Measurements from ENCODE around the gene SLC25A33.

The SLC25A33 gene

GRCh38 chr1:9593147-9593491, 53.9 kb downstream of the SLC25A33 start:
- Histone ChIP-seq H3K4me3 (ENCODE audit: low read length) (peak overlapping the region; percentile 9), H3K9ac (ENCODE audit: low read length) (no peak overlapping the region), H3K4me1 (ENCODE audit: control insufficient read depth, insufficient read depth, low read length) (peaks cover 12% of the 10 kb centered on the region), H3K27me3 (ENCODE audit: control insufficient read depth, insufficient read depth, low read length) (no peaks in the 10 kb centered on the region), H3K27ac (ENCODE audit: low read depth, low read length) (no peak overlapping the region), H3K36me3 (ENCODE audit: control insufficient read depth, insufficient read depth, low read length) (no peaks in the 10 kb centered on the region)

GRCh38 chr1:9593492-9594465, 54.5 kb downstream of the SLC25A33 start:
- no peak overlapping the region for H3K27ac ChIP-seq (ENCODE audit: low read depth, low read length)
- peak overlapping the region; percentile 9 for H3K4me3 ChIP-seq (ENCODE audit: low read length)
- peaks cover 12% of the 10 kb centered on the region for H3K4me1 ChIP-seq (ENCODE audit: control insufficient read depth, insufficient read depth, low read length)
- no peaks in the 10 kb centered on the region for H3K27me3 ChIP-seq (ENCODE audit: control insufficient read depth, insufficient read depth, low read length)
- H3K36me3 ChIP-seq (ENCODE audit: control insufficient read depth, insufficient read depth, low read length) = no peaks in the 10 kb centered on the region
- H3K9ac ChIP-seq (ENCODE audit: low read length) = no peak overlapping the region

- Histone ChIP-seq H3K27ac (ENCODE audit: low read depth, low read length) (no peak overlapping the region), H3K4me3 (ENCODE audit: low read length) (no peak overlapping the region), H3K36me3 (ENCODE audit: control insufficient read depth, insufficient read depth, low read length) (no peaks in the 10 kb centered on the region), H3K9ac (ENCODE audit: low read length) (no peak overlapping the region), H3K27me3 (ENCODE audit: control insufficient read depth, insufficient read depth, low read length) (no peaks in the 10 kb centered on the region), H3K4me1 (ENCODE audit: control insufficient read depth, insufficient read depth, low read length) (peaks cover 9% of the 10 kb centered on the region)
Observed at GRCh38 chr1:9594471-9595155, 55.3 kb downstream of the SLC25A33 start.

GRCh38 chr1:9595156-9595967, 56.1 kb downstream of the SLC25A33 start:
- no peak overlapping the region for H3K9ac ChIP-seq (ENCODE audit: low read length)

GRCh38 chr1:9595968-9596340, 56.7 kb downstream of the SLC25A33 start:
- Histone ChIP-seq H3K4me3 (ENCODE audit: low read length) (no peak overlapping the region), H3K27me3 (ENCODE audit: control insufficient read depth, insufficient read depth, low read length) (no peaks in the 10 kb centered on the region), H3K9ac (ENCODE audit: low read length) (no peak overlapping the region), H3K36me3 (ENCODE audit: control insufficient read depth, insufficient read depth, low read length) (peaks cover under 1% of the 10 kb centered on the region), H3K27ac (ENCODE audit: low read depth, low read length) (no peak overlapping the region), H3K4me1 (ENCODE audit: control insufficient read depth, insufficient read depth, low read length) (peaks cover 4% of the 10 kb centered on the region)

More at GRCh38 chr1:9595156-9595967, 56.1 kb downstream of the SLC25A33 start:
- Histone ChIP-seq H3K4me1 (ENCODE audit: control insufficient read depth, insufficient read depth, low read length) (peaks cover 4% of the 10 kb centered on the region), H3K36me3 (ENCODE audit: control insufficient read depth, insufficient read depth, low read length) (no peaks in the 10 kb centered on the region), H3K4me3 (ENCODE audit: low read length) (no peak overlapping the region), H3K27me3 (ENCODE audit: control insufficient read depth, insufficient read depth, low read length) (no peaks in the 10 kb centered on the region), H3K27ac (ENCODE audit: low read depth, low read length) (no peak overlapping the region)

GRCh38 chr1:9596415-9597123, 57.3 kb downstream of the SLC25A33 start:
- Histone ChIP-seq H3K27ac (ENCODE audit: low read depth, low read length) (no peak overlapping the region), H3K36me3 (ENCODE audit: control insufficient read depth, insufficient read depth, low read length) (peaks cover 7% of the 10 kb centered on the region), H3K4me1 (ENCODE audit: control insufficient read depth, insufficient read depth, low read length) (peaks cover 4% of the 10 kb centered on the region), H3K4me3 (ENCODE audit: low read length) (no peak overlapping the region), H3K27me3 (ENCODE audit: control insufficient read depth, insufficient read depth, low read length) (no peaks in the 10 kb centered on the region), H3K9ac (ENCODE audit: low read length) (no peak overlapping the region)

GRCh38 chr1:9597361-9598315, 58.4 kb downstream of the SLC25A33 start:
- H3K27me3 ChIP-seq (ENCODE audit: control insufficient read depth, insufficient read depth, low read length) = no peaks in the 10 kb centered on the region
- no peak overlapping the region for H3K9ac ChIP-seq (ENCODE audit: low read length)
- no peak overlapping the region for H3K27ac ChIP-seq (ENCODE audit: low read depth, low read length)
- H3K4me3 ChIP-seq (ENCODE audit: low read length) = no peak overlapping the region
- peaks cover 4% of the 10 kb centered on the region for H3K4me1 ChIP-seq (ENCODE audit: control insufficient read depth, insufficient read depth, low read length)
- H3K36me3 ChIP-seq (ENCODE audit: control insufficient read depth, insufficient read depth, low read length) = peaks cover 12% of the 10 kb centered on the region

- no peak overlapping the region for H3K4me3 ChIP-seq (ENCODE audit: low read length)
- H3K27ac ChIP-seq (ENCODE audit: low read depth, low read length) = no peak overlapping the region
- no peak overlapping the region for H3K9ac ChIP-seq (ENCODE audit: low read length)
- no peaks in the 10 kb centered on the region for H3K4me1 ChIP-seq (ENCODE audit: control insufficient read depth, insufficient read depth, low read length)
- no peaks in the 10 kb centered on the region for H3K27me3 ChIP-seq (ENCODE audit: control insufficient read depth, insufficient read depth, low read length)
- peaks cover 15% of the 10 kb centered on the region for H3K36me3 ChIP-seq (ENCODE audit: control insufficient read depth, insufficient read depth, low read length)
Observed at GRCh38 chr1:9598316-9598700, 59.0 kb downstream of the SLC25A33 start.

- Histone ChIP-seq H3K4me3 (ENCODE audit: low read length) (no peak overlapping the region), H3K27me3 (ENCODE audit: control insufficient read depth, insufficient read depth, low read length) (no peaks in the 10 kb centered on the region), H3K27ac (ENCODE audit: low read depth, low read length) (no peak overlapping the region), H3K4me1 (ENCODE audit: control insufficient read depth, insufficient read depth, low read length) (no peaks in the 10 kb centered on the region), H3K36me3 (ENCODE audit: control insufficient read depth, insufficient read depth, low read length) (peaks cover 15% of the 10 kb centered on the region), H3K9ac (ENCODE audit: low read length) (no peak overlapping the region)
Observed at GRCh38 chr1:9599741-9600140, 60.5 kb downstream of the SLC25A33 start.

- Histone ChIP-seq H3K27ac (ENCODE audit: low read depth, low read length) (no peak overlapping the region), H3K36me3 (ENCODE audit: control insufficient read depth, insufficient read depth, low read length) (peaks cover 15% of the 10 kb centered on the region), H3K4me1 (ENCODE audit: control insufficient read depth, insufficient read depth, low read length) (no peaks in the 10 kb centered on the region), H3K27me3 (ENCODE audit: control insufficient read depth, insufficient read depth, low read length) (no peaks in the 10 kb centered on the region), H3K9ac (ENCODE audit: low read length) (no peak overlapping the region), H3K4me3 (ENCODE audit: low read length) (no peak overlapping the region)
Observed at GRCh38 chr1:9600861-9601834, 61.9 kb downstream of the SLC25A33 start.

Data from rectal smooth muscle tissue (tissue), 1 donor.